H9 (cell line): ENCODE data around the gene PGF. TPM values are rescaled to one million over a fixed set of nuclear protein-coding genes. Genes with fewer than 3 reads are reported as not detected.

Source experiments
- DNase-seq: peaks from one replicate; pipeline ENCODE4 v3.0.0-alpha.2; 2017
- H2AFZ ChIP-seq: one replicate; pipeline ENCODE4 v1.6.1; 2013; ENCODE audit warnings: mild to moderate bottlenecking, low read length, control low read depth, moderate library complexity
- H2AK5ac ChIP-seq: 2 replicates; pipeline ENCODE4 v1.6.1; 2013; ENCODE audit warnings: low read length, control low read depth, mixed read lengths; ENCODE audit not compliant: insufficient read length
- H2BK120ac ChIP-seq: one replicate; pipeline ENCODE4 v1.6.1; 2013; ENCODE audit warnings: low read depth, mild to moderate bottlenecking, low read length, control low read depth, inconsistent platforms; ENCODE audit not compliant: poor library complexity, severe bottlenecking
- H2BK12ac ChIP-seq: 2 replicates; pipeline ENCODE4 v1.6.1; 2013; ENCODE audit warnings: low read length, control low read depth, mixed read lengths, low read depth; ENCODE audit not compliant: insufficient read length
- H2BK15ac ChIP-seq: 2 replicates; pipeline ENCODE4 v1.6.1; 2013; ENCODE audit warnings: low read depth, low read length, control low read depth
- H2BK20ac ChIP-seq: one replicate; pipeline ENCODE4 v1.6.1; 2013; ENCODE audit warnings: low read depth, mild to moderate bottlenecking, low read length, control low read depth, inconsistent platforms; ENCODE audit not compliant: poor library complexity, severe bottlenecking
- H2BK5ac ChIP-seq: 2 replicates; pipeline ENCODE4 v1.6.1; 2013; ENCODE audit warnings: low read length, control low read depth, mixed read lengths; ENCODE audit not compliant: insufficient read length
- H3K14ac ChIP-seq: 2 replicates; pipeline ENCODE4 v1.6.1; 2013; ENCODE audit warnings: low read length, control low read depth; ENCODE audit not compliant: insufficient read depth
- H3K18ac ChIP-seq: 2 replicates; pipeline ENCODE4 v1.6.1; 2013; ENCODE audit warnings: low read depth, mild to moderate bottlenecking, mixed read lengths, low read length, control low read depth; ENCODE audit not compliant: insufficient read length
- H3K23ac ChIP-seq: 2 replicates; pipeline ENCODE4 v1.6.1; 2013; ENCODE audit warnings: low read length, control low read depth, mixed read lengths, low read depth; ENCODE audit not compliant: insufficient read length
- H3K23me2 ChIP-seq: 2 replicates; pipeline ENCODE4 v1.6.1; 2013; ENCODE audit warnings: low read depth, mild to moderate bottlenecking, mixed read lengths, low read length, control low read depth; ENCODE audit not compliant: insufficient read length, poor library complexity, severe bottlenecking
- H3K27ac ChIP-seq: 2 replicates; pipeline ENCODE4 v1.5.1; 2013; ENCODE audit warnings: low read length, control low read depth, mixed read lengths, low read depth; ENCODE audit not compliant: insufficient read length
- H3K27me3 ChIP-seq: 2 replicates; pipeline ENCODE4 v1.6.1; 2013; ENCODE audit warnings: low read length, control low read depth, inconsistent platforms; ENCODE audit not compliant: insufficient read depth
- H3K4ac ChIP-seq: 2 replicates; pipeline ENCODE4 v1.6.1; 2013; ENCODE audit warnings: low read depth, mild to moderate bottlenecking, control low read depth, inconsistent platforms, low read length, moderate library complexity
- H3K4me1 ChIP-seq: 2 replicates; pipeline ENCODE4 v1.6.1; 2013; ENCODE audit warnings: low read length, control low read depth, inconsistent platforms; ENCODE audit not compliant: insufficient read depth
- H3K4me2 ChIP-seq: 2 replicates; pipeline ENCODE4 v1.6.1; 2013; ENCODE audit warnings: low read length, control low read depth, mixed read lengths; ENCODE audit not compliant: insufficient read length, insufficient read depth
- H3K56ac ChIP-seq: 2 replicates; pipeline ENCODE4 v1.6.1; 2013; ENCODE audit warnings: low read depth, mild to moderate bottlenecking, mixed read lengths, low read length, control low read depth; ENCODE audit not compliant: insufficient read length
- H3K79me1 ChIP-seq: 2 replicates; pipeline ENCODE4 v1.6.1; 2013; ENCODE audit warnings: low read depth, mild to moderate bottlenecking, moderate library complexity, low read length, control low read depth, inconsistent platforms; ENCODE audit not compliant: insufficient read depth, poor library complexity, severe bottlenecking
- H3K79me2 ChIP-seq: 2 replicates; pipeline ENCODE4 v1.6.1; 2013; ENCODE audit warnings: low read length, control low read depth, inconsistent platforms; ENCODE audit not compliant: insufficient read depth
- H3K9ac ChIP-seq: 2 replicates; pipeline ENCODE4 v1.6.1; 2013; ENCODE audit warnings: low read length, control low read depth, mixed read lengths; ENCODE audit not compliant: insufficient read length; ENCODE audit errors: extremely low read depth
- H3K9me3 ChIP-seq: one replicate; pipeline ENCODE4 v1.6.1; 2013; ENCODE audit warnings: low read depth, low read length, inconsistent platforms; ENCODE audit not compliant: control insufficient read depth
- H3T11ph ChIP-seq: one replicate; pipeline ENCODE4 v1.6.1; 2013; ENCODE audit warnings: mild to moderate bottlenecking, low read length, control low read depth, inconsistent platforms
- H4K20me1 ChIP-seq: one replicate; pipeline ENCODE4 v1.6.1; 2013; ENCODE audit not compliant: control insufficient read depth, insufficient read length, insufficient read depth
- H4K5ac ChIP-seq: 2 replicates; pipeline ENCODE4 v1.6.1; 2013; ENCODE audit warnings: low read depth, mild to moderate bottlenecking, mixed read lengths, low read length, control low read depth; ENCODE audit not compliant: insufficient read length
- H4K8ac ChIP-seq: replicated peaks from 2 replicates; pipeline ENCODE4 v1.6.1; 2013; ENCODE audit warnings: low read length, control low read depth, mixed read lengths, low read depth; ENCODE audit not compliant: insufficient read length
- H4K91ac ChIP-seq: 2 replicates; pipeline ENCODE4 v1.6.1; 2013; ENCODE audit warnings: low read depth, mild to moderate bottlenecking, moderate library complexity, mixed read lengths, low read length, control low read depth; ENCODE audit not compliant: insufficient read length
- H3K27ac Mint-ChIP-seq, 3 experiments: 2 replicates in 2 of 3; 3 replicates in 1 of 3; pipeline ENCODE4 v1.8.0; 2020 to 2021; ENCODE audit warnings: mixed read lengths in 3 of 3, mild to moderate bottlenecking in 1 of 3, moderate library complexity in 1 of 3
- H3K27me3 Mint-ChIP-seq: 2 replicates; pipeline ENCODE4 v1.8.0; 2021; ENCODE audit warnings: low read depth, mild to moderate bottlenecking, moderate library complexity, mixed read lengths
- H3K36me3 Mint-ChIP-seq, 3 experiments: 2 replicates in 2 of 3; 3 replicates in 1 of 3; pipeline ENCODE4 v1.8.0; 2020 to 2021; ENCODE audit warnings: low read depth in 3 of 3, mixed read lengths in 3 of 3; ENCODE audit not compliant: insufficient read depth in 1 of 3
- H3K4me1 Mint-ChIP-seq, 2 experiments: 2 replicates each; pipeline ENCODE4 v1.8.0; 2020; ENCODE audit warnings: mixed read lengths in 2 of 2
- H3K4me3 Mint-ChIP-seq, 2 experiments: 2 replicates in 1 of 2; 3 replicates in 1 of 2; pipeline ENCODE4 v1.8.0; 2020 to 2021; ENCODE audit warnings: mild to moderate bottlenecking in 2 of 2, mixed read lengths in 2 of 2, moderate library complexity in 1 of 2
- H3K9me3 Mint-ChIP-seq, 2 experiments: 2 replicates in 1 of 2; 3 replicates in 1 of 2; pipeline ENCODE4 v1.8.0; 2020; ENCODE audit warnings: mild to moderate bottlenecking in 2 of 2, mixed read lengths in 2 of 2, moderate library complexity in 1 of 2
- WGBS: extraction: QIAGEN DNeasy Blood & Tissue Kit; methylation state at CpG from one replicate; pipeline ENCODE4 v1.1.7; 2013; ENCODE audit warnings: missing lambda C conversion rate, low lambda C conversion rate, mixed read lengths; ENCODE audit not compliant: insufficient read length; ENCODE audit errors: extremely low coverage; 5-methylcytosine and 5-hydroxymethylcytosine counted together
- total RNA-seq: library from RNA; stranded (reverse); gene quantifications from 2 replicates; pipeline ENCODE4 v1.2.1, GENCODE V29; 2021
- TF ChIP-seq, protein P1 (sequence below): fragments of 200-600 bp; sonication (generic); conservative IDR thresholded peaks from 3 replicates; pipeline ENCODE4 v1.8.0; 2021; ENCODE audit warnings: antibody characterized with exemption, mild to moderate bottlenecking

Gene PGF
- total RNA-seq, 1 experiment from 2014 or later, result 2.3 TPM

DNA sequence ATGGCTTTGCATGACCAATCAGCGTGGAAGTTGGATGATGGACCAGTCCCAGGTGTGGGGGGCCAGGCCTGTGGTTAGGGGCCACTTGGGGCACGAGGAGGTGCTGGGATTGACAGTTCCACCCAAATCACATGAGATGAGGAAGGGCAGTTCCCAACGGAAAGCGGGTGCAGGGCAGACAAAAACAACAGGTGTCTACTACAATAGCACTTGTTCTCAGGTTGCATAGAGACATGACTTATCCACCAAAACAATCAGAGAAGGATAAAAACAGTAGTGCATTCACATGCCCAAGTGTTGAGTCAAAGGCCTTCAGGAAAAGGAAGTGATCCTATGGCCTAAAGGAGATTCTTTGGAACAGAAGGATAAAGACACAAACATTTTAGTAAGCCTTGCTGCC lies 32.7 kb upstream of the PGF start:
- H2BK15ac ChIP-seq, result no peak overlapping the region
- H3K18ac ChIP-seq, result no peak overlapping the region
- no peak overlapping the region for H2AFZ ChIP-seq
- no peaks in the 10 kb centered on the region for H3K9me3 ChIP-seq
- Mint-ChIP-seq H3K4me3 (no peak overlapping the region), H3K27ac (no peak overlapping the region), H3K27me3 (no peaks in the 10 kb centered on the region), H3K4me1 (peaks cover 6 to 13% of the 10 kb centered on the region in 2 experiments), H3K36me3 (no peaks in the 10 kb centered on the region; a peak in 1 of 7 replicates), H3K9me3 (no peaks in the 10 kb centered on the region)
- no peak overlapping the region for H4K91ac ChIP-seq
- H4K8ac ChIP-seq, result no peak overlapping the region
- no peak overlapping the region for H3K9ac ChIP-seq
- no peaks in the 10 kb centered on the region for H3K79me2 ChIP-seq
- H3K56ac ChIP-seq, result no peak overlapping the region
- H3K4me1 ChIP-seq, result no peaks in the 10 kb centered on the region; the same call in 1 of the 2 replicates
- H3K23ac ChIP-seq, result no peak overlapping the region
- no peaks in the 10 kb centered on the region for H3K79me1 ChIP-seq
- H3K27ac ChIP-seq, result no peak overlapping the region
- no peak for DNase-seq
- H2BK120ac ChIP-seq, result no peak overlapping the region
- no peak overlapping the region for H2BK5ac ChIP-seq
- no peaks in the 10 kb centered on the region for H3K27me3 ChIP-seq
- no peak overlapping the region for H2BK20ac ChIP-seq
- H3K4ac ChIP-seq, result no peak overlapping the region
- no peak overlapping the region for H4K5ac ChIP-seq
- H3K14ac ChIP-seq, result no peak overlapping the region
- TF ChIP-seq, protein P1, sequence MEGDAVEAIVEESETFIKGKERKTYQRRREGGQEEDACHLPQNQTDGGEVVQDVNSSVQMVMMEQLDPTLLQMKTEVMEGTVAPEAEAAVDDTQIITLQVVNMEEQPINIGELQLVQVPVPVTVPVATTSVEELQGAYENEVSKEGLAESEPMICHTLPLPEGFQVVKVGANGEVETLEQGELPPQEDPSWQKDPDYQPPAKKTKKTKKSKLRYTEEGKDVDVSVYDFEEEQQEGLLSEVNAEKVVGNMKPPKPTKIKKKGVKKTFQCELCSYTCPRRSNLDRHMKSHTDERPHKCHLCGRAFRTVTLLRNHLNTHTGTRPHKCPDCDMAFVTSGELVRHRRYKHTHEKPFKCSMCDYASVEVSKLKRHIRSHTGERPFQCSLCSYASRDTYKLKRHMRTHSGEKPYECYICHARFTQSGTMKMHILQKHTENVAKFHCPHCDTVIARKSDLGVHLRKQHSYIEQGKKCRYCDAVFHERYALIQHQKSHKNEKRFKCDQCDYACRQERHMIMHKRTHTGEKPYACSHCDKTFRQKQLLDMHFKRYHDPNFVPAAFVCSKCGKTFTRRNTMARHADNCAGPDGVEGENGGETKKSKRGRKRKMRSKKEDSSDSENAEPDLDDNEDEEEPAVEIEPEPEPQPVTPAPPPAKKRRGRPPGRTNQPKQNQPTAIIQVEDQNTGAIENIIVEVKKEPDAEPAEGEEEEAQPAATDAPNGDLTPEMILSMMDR, result no peak
- H2BK12ac ChIP-seq, result no peak overlapping the region
- no peaks in the 10 kb centered on the region for H4K20me1 ChIP-seq
- H3T11ph ChIP-seq, result no peak overlapping the region
- no peak overlapping the region for H2AK5ac ChIP-seq
- no peak overlapping the region for H3K4me2 ChIP-seq
- WGBS, result no CpG with 5 or more reads among the region's 4 CpGs
- H3K23me2 ChIP-seq, result no peaks in the 10 kb centered on the region
